ENCODE results near the gene AGMO. TPM values are rescaled to one million over a fixed set of nuclear protein-coding genes. Genes with fewer than 3 reads are reported as not detected.

AGMO gene
- total RNA-seq, 1 experiment from 2014 or later: not detected

DNA sequence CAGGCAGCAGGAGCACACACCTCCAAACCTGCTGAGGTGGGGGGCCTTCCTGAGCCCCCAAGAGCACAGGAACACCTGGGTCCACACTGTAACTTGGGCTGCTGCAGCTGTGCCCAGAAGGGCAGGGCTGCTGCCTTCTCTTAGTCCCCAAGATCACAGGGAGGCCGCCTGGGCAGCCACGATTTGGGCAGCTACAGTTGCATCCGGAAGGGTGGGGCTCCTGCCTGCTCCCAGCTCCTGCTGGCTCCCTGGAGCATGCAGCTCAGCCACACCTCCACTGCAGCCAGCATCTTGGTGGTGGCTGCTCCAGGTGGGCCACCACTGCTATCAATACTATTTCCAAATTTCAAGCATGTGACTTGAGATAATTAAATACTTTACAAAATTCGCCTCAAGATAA lies 38.5 kb upstream of the AGMO start:
- TF ChIP-seq CBX3 (IDR thresholded peaks at IDR 0.05; ENCODE audit: low read depth) (no peak), SP1 (IDR thresholded peaks at IDR 0.05; ENCODE audit: low read depth) (no peak), CEBPB (IDR thresholded peaks at IDR 0.05; ENCODE audit: low read depth) (no peak), EZH2phosphoT487 (IDR thresholded peaks at IDR 0.05; ENCODE audit: borderline replicate concordance) (no peak), SRF (IDR thresholded peaks at IDR 0.05; ENCODE audit: low read depth) (no peak), FOSL1 (IDR thresholded peaks at IDR 0.05; ENCODE audit: low read depth) (no peak), EGR1 (IDR thresholded peaks at IDR 0.05; ENCODE audit: low read depth) (no peak)
- TF ChIP-seq, protein P1, sequence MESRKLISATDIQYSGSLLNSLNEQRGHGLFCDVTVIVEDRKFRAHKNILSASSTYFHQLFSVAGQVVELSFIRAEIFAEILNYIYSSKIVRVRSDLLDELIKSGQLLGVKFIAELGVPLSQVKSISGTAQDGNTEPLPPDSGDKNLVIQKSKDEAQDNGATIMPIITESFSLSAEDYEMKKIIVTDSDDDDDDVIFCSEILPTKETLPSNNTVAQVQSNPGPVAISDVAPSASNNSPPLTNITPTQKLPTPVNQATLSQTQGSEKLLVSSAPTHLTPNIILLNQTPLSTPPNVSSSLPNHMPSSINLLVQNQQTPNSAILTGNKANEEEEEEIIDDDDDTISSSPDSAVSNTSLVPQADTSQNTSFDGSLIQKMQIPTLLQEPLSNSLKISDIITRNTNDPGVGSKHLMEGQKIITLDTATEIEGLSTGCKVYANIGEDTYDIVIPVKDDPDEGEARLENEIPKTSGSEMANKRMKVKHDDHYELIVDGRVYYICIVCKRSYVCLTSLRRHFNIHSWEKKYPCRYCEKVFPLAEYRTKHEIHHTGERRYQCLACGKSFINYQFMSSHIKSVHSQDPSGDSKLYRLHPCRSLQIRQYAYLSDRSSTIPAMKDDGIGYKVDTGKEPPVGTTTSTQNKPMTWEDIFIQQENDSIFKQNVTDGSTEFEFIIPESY (IDR thresholded peaks at IDR 0.05; ENCODE audit: extremely low read depth, insufficient replicate concordance, low read length): no peak
- RAD21 ChIA-PET (ENCODE audit: low non-redundant PET in 1 of 2, low total read pairs in 2 of 2, uncharacterized antibody in 2 of 2, unreplicated experiment in 2 of 2): no interaction called here
- ATAC-seq (no peak), DNase-seq (ENCODE audit: low read depth, low spot score) (no peak)
- Histone ChIP-seq H3K9me2 (ENCODE audit: insufficient read depth) (0 out of 2 replicates have a peak, but pooled peaks cover 3% of the 10 kb centered on the region), H3K36me3 (ENCODE audit: control insufficient read depth in 1 of 2, insufficient read depth in 2 of 2, low read length in 2 of 2) (no peaks in the 10 kb centered on the region), H3K9me3 (ENCODE audit: control insufficient read depth in 1 of 2, insufficient read depth in 1 of 2, low read depth in 1 of 2, low read length in 2 of 2) (no peaks in the 10 kb centered on the region), H3K4me1 (ENCODE audit: control insufficient read depth in 1 of 2, insufficient read depth in 2 of 2, low read length in 2 of 2) (no peaks in the 10 kb centered on the region), H2AFZ (ENCODE audit: low read depth, low read length, poor library complexity, severe bottlenecking) (no peak overlapping the region), H3K79me2 (ENCODE audit: insufficient read depth, low read length) (no peaks in the 10 kb centered on the region), H3K27ac (ENCODE audit: low read depth, low read length) (no peak overlapping the region), H3K4me3 (replicated peaks in 1 of 2; ENCODE audit: low read depth in 1 of 2, low read length in 2 of 2) (no peak overlapping the region), H4K20me1 (ENCODE audit: insufficient read depth) (no peaks in the 10 kb centered on the region), H3K27me3 (ENCODE audit: insufficient read depth, low read length) (no peaks in the 10 kb centered on the region), H3K9ac (ENCODE audit: low read length) (no peak overlapping the region), H3K4me2 (ENCODE audit: low read length) (no peak overlapping the region)
- CTCF ChIA-PET: no interaction called here
- BruUV-seq (replicated peaks): no TSS peak
- POLR2A ChIA-PET: no interaction called here
- intact Hi-C loops (cut with micrococcal nuclease): no loop called here

DNA sequence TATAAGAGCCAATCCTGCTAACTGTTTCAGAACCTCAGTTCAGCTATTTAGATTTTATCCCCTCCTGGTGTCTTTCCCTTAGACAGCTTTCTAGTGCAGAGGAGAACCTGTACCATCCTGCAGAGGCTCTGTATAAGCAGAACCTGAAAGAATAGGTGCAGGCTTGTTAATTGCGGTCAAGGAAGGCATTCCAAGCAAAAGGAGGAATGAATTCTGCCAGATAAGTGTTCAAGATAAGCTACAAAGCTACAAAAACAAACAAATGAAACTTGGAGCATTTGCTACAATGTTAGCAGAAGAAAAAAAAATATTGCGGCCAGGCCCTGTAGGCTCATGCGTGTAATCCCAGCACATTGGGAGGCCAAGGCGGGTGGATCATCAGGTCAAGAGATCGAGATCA lies 32.6 kb upstream of the AGMO start:
- no peaks in the 10 kb centered on the region for H3K79me2 ChIP-seq (ENCODE audit: insufficient read depth, low read length)
- CTCF ChIA-PET: no interaction called here
- H3K4me3 ChIP-seq (replicated peaks in 1 of 2; ENCODE audit: low read depth in 1 of 2, low read length in 2 of 2): no peak overlapping the region
- no peak overlapping the region for H3K27ac ChIP-seq (ENCODE audit: low read depth, low read length)
- H3K4me1 ChIP-seq (ENCODE audit: control insufficient read depth in 1 of 2, insufficient read depth in 2 of 2, low read length in 2 of 2): no peaks in the 10 kb centered on the region
- BruUV-seq (replicated peaks): no TSS peak
- POLR2A ChIA-PET: no interaction called here
- RAD21 ChIA-PET (ENCODE audit: low non-redundant PET in 1 of 2, low total read pairs in 2 of 2, uncharacterized antibody in 2 of 2, unreplicated experiment in 2 of 2): no interaction called here
- no peaks in the 10 kb centered on the region for H3K36me3 ChIP-seq (ENCODE audit: control insufficient read depth in 1 of 2, insufficient read depth in 2 of 2, low read length in 2 of 2)
- no peaks in the 10 kb centered on the region for H3K9me3 ChIP-seq (ENCODE audit: control insufficient read depth in 1 of 2, insufficient read depth in 1 of 2, low read depth in 1 of 2, low read length in 2 of 2)
- intact Hi-C loops (cut with micrococcal nuclease): no loop called here
- no peak overlapping the region for H2AFZ ChIP-seq (ENCODE audit: low read depth, low read length, poor library complexity, severe bottlenecking)
- ATAC-seq (no peak), DNase-seq (ENCODE audit: low read depth, low spot score) (no peak)
- H4K20me1 ChIP-seq (ENCODE audit: insufficient read depth): no peaks in the 10 kb centered on the region
- 0 out of 2 replicates have a peak, but pooled peaks cover 3% of the 10 kb centered on the region for H3K9me2 ChIP-seq (ENCODE audit: insufficient read depth)
- H3K9ac ChIP-seq (ENCODE audit: low read length): no peak overlapping the region
- H3K27me3 ChIP-seq (ENCODE audit: insufficient read depth, low read length): no peaks in the 10 kb centered on the region
- no peak overlapping the region for H3K4me2 ChIP-seq (ENCODE audit: low read length)
- TF ChIP-seq ELF1 (IDR thresholded peaks at IDR 0.05; ENCODE audit: borderline replicate concordance, low read depth) (no peak), ZFX (IDR thresholded peaks at IDR 0.05) (no peak), FOSL1 (IDR thresholded peaks at IDR 0.05; ENCODE audit: low read depth) (no peak), POLR2A (IDR thresholded peaks at IDR 0.05; ENCODE audit: borderline replicate concordance, extremely low read depth, insufficient read depth, insufficient read length) (no peak), JUND (IDR thresholded peaks at IDR 0.05) (no peak), EZH2phosphoT487 (IDR thresholded peaks at IDR 0.05; ENCODE audit: borderline replicate concordance) (no peak), EZH2 (IDR thresholded peaks at IDR 0.05) (no peak), YY1 (IDR thresholded peaks at IDR 0.05; ENCODE audit: extremely low read depth, insufficient replicate concordance, low read depth, low read length) (no peak)
- TF ChIP-seq, protein P2, sequence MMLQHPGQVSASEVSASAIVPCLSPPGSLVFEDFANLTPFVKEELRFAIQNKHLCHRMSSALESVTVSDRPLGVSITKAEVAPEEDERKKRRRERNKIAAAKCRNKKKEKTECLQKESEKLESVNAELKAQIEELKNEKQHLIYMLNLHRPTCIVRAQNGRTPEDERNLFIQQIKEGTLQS (IDR thresholded peaks at IDR 0.05): no peak
- TF ChIP-seq, protein P1 (IDR thresholded peaks at IDR 0.05; ENCODE audit: extremely low read depth, insufficient replicate concordance, low read length): no peak
- TF ChIP-seq, protein P3, sequence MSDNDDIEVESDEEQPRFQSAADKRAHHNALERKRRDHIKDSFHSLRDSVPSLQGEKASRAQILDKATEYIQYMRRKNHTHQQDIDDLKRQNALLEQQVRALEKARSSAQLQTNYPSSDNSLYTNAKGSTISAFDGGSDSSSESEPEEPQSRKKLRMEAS (IDR thresholded peaks at IDR 0.05): no peak
